Brain microvascular endothelial cell (primary cell): ENCODE results near the gene LONP2.

ENCODE experiments used
- DNase-seq: peaks from one replicate; pipeline ENCODE4 v3.0.0-alpha.2; 2020
- H3K27ac ChIP-seq: fragments of 250-450 bp; sonication (Bioruptor Pico); 2 replicates; pipeline ENCODE4 v1.5.1; 2020; ENCODE audit warnings: mild to moderate bottlenecking, moderate library complexity
- H3K27me3 ChIP-seq: fragments of 250-450 bp; sonication (Bioruptor Pico); replicated peaks from 2 replicates; pipeline ENCODE4 v1.5.1; 2020; ENCODE audit warnings: mild to moderate bottlenecking
- H3K36me3 ChIP-seq: fragments of 250-450 bp; sonication (Bioruptor Pico); replicated peaks from 2 replicates; pipeline ENCODE4 v1.5.1; 2020; ENCODE audit warnings: mild to moderate bottlenecking
- H3K4me3 ChIP-seq: 2 replicates; pipeline ENCODE4 v1.5.1; 2011; ENCODE audit warnings: low read depth, mild to moderate bottlenecking, control low read depth, low read length, moderate library complexity
- in situ Hi-C: cut with HindIII; loops from 2 replicates; pipeline ENCODE4 v1.10.0; 2017; ENCODE audit warnings: low sequenced_read_pairs, low pct_ligation_motif_present
- TF ChIP-seq, protein P1 (sequence below): IDR thresholded peaks from 2 replicates; pipeline ENCODE4 v1.5.1; 2011; ENCODE audit warnings: low read depth, mild to moderate bottlenecking, moderate library complexity, low read length, control low read depth, inconsistent platforms; ENCODE audit errors: missing control alignments

The LONP2 gene, protein sequence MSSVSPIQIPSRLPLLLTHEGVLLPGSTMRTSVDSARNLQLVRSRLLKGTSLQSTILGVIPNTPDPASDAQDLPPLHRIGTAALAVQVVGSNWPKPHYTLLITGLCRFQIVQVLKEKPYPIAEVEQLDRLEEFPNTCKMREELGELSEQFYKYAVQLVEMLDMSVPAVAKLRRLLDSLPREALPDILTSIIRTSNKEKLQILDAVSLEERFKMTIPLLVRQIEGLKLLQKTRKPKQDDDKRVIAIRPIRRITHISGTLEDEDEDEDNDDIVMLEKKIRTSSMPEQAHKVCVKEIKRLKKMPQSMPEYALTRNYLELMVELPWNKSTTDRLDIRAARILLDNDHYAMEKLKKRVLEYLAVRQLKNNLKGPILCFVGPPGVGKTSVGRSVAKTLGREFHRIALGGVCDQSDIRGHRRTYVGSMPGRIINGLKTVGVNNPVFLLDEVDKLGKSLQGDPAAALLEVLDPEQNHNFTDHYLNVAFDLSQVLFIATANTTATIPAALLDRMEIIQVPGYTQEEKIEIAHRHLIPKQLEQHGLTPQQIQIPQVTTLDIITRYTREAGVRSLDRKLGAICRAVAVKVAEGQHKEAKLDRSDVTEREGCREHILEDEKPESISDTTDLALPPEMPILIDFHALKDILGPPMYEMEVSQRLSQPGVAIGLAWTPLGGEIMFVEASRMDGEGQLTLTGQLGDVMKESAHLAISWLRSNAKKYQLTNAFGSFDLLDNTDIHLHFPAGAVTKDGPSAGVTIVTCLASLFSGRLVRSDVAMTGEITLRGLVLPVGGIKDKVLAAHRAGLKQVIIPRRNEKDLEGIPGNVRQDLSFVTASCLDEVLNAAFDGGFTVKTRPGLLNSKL

GRCh38 chr16:48244080-48244862, at the start of gene LONP2:
TSS of gene LONP2 (plus strand) at chr16:48244300. CDS start at chr16:48244389, 89 bp downstream.
- Histone ChIP-seq H3K4me3 (peak within 1 kb of the TSS; percentile 91), H3K27me3 (no peaks in the 10 kb centered on the region), H3K27ac (peak within 1 kb of the TSS; percentile 71), H3K36me3 (no peaks in the 10 kb centered on the region)
- TF ChIP-seq, protein P1, sequence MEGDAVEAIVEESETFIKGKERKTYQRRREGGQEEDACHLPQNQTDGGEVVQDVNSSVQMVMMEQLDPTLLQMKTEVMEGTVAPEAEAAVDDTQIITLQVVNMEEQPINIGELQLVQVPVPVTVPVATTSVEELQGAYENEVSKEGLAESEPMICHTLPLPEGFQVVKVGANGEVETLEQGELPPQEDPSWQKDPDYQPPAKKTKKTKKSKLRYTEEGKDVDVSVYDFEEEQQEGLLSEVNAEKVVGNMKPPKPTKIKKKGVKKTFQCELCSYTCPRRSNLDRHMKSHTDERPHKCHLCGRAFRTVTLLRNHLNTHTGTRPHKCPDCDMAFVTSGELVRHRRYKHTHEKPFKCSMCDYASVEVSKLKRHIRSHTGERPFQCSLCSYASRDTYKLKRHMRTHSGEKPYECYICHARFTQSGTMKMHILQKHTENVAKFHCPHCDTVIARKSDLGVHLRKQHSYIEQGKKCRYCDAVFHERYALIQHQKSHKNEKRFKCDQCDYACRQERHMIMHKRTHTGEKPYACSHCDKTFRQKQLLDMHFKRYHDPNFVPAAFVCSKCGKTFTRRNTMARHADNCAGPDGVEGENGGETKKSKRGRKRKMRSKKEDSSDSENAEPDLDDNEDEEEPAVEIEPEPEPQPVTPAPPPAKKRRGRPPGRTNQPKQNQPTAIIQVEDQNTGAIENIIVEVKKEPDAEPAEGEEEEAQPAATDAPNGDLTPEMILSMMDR = no peak
- in situ Hi-C loops = no loop called here
- peak; percentile 87 for DNase-seq

- Histone ChIP-seq H3K36me3 (no peaks in the 10 kb centered on the region), H3K27me3 (no peaks in the 10 kb centered on the region), H3K27ac (no peak overlapping the region), H3K4me3 (no peak overlapping the region)
- in situ Hi-C loops = no loop called here
- DNase-seq = peak; percentile 23
- TF ChIP-seq, protein P1 = no peak
Measured at GRCh38 chr16:48194828-48195556, 49.1 kb upstream of the LONP2 start.

DNA sequence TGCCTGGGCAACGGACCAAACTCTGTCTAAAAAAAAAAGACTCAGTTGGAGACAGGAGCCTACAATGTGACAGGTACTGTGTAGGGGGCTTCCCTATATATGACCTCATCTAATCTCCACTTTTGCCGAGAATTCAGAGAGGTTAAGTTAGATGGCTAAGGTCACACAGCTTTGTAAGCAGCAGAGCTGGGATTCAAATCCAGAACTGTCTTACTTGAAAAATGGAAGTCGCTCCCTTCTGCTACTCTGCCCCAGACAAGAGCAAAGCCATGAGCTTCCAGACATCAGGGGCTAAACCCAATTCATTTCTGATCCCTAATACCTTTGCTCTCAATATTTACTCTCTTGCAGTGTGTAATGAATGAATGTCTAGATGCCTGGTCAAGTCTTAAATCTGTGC, 46.8 kb upstream of the LONP2 start:
- TF ChIP-seq, protein P1 = no peak
- Histone ChIP-seq H3K4me3 (no peak overlapping the region), H3K27me3 (no peaks in the 10 kb centered on the region), H3K36me3 (no peaks in the 10 kb centered on the region), H3K27ac (no peak overlapping the region)
- DNase-seq = no peak
- in situ Hi-C loops = no loop called here

DNA sequence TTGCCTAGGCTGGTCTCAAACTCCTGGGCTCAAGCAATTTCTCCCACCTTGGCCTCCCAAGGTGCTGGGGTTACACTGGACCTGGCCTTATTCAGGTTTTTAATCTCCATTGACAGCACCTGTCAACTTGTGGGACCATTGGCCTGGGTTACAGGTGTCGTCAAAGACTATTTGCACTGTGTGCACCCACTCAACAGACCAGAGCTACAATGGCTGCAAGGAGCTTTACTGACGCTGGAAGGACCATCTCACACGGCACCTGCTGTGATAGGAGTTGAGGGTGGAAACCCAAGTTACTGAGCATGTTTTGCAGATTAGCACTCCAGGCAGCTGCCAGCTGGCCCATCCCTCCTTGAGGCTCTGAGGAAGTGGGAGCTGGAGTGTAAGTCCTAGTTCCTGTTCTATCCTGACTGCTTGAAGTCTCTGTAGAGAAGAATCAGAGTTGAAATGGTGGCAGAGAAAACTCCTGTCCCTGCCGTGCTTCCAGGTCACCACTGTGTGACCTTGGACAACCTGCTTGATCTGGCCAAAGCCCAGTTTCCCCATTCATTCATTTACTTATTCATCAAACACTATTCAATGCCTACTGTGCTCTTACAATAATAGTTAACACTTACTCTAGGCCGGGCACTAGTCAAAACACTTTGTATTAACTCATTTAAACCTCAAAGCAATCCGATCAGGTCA, 42.4 kb upstream of the LONP2 start:
- in situ Hi-C loops = no loop called here
- no peak overlapping the region for H3K4me3 ChIP-seq
- H3K27me3 ChIP-seq = no peaks in the 10 kb centered on the region
- DNase-seq = no peak
- TF ChIP-seq, protein P1 = no peak
- no peaks in the 10 kb centered on the region for H3K36me3 ChIP-seq
- H3K27ac ChIP-seq = no peak overlapping the region
